ENCODE results near the gene GPR156. TPM values are rescaled to one million over a fixed set of nuclear protein-coding genes. Genes with fewer than 3 reads are reported as not detected.
"Not testable (repeated sequence)": the region's sequence is repeated elsewhere in the genome, so short reads cannot be mapped to it uniquely, and the experiment has no call there.

The GPR156 gene
- total and polyA plus RNA-seq, 2 donors from 2014 or later, result 0.17 to 0.50 TPM

- no peaks in the 10 kb centered on the region for H3K4me1 ChIP-seq (ENCODE audit: control insufficient read depth in 2 of 3, insufficient read depth in 2 of 3, low read depth in 1 of 3, low read length in 3 of 3)
- H3K27ac ChIP-seq (ENCODE audit: low read depth in 2 of 2, low read length in 2 of 2), result no peak overlapping the region
- no peaks in the 10 kb centered on the region for H3K36me3 ChIP-seq (ENCODE audit: control insufficient read depth in 2 of 3, insufficient read depth in 3 of 3, low read length in 3 of 3)
- no peak overlapping the region for H3K9ac ChIP-seq (ENCODE audit: low read length in 3 of 3)
- DNase-seq (no peak), FAIRE-seq (no peak)
- no peak overlapping the region for H3K4me3 ChIP-seq (ENCODE audit: low read length in 3 of 3)
- TF ChIP-seq CTCF (IDR thresholded peaks at IDR 0.05; ENCODE audit: borderline replicate concordance, extremely low read depth, insufficient read depth), result no peak
- no peaks in the 10 kb centered on the region for H3K9me3 ChIP-seq (ENCODE audit: control insufficient read depth in 2 of 3, insufficient read depth in 1 of 3, low read length in 3 of 3)
- intact Hi-C loops (cut with DNase I), result no loop called here
- no peaks in the 10 kb centered on the region for H3K27me3 ChIP-seq (ENCODE audit: control insufficient read depth, insufficient read depth, low read length)
Observed at GRCh38 chr3:120239644-120240043, 45.4 kb downstream of the GPR156 start.

GRCh38 chr3:120227710-120228347, 57.2 kb downstream of the GPR156 start:
- Histone ChIP-seq H3K9me3 (ENCODE audit: control insufficient read depth in 2 of 3, insufficient read depth in 1 of 3, low read length in 3 of 3) (no peaks in the 10 kb centered on the region), H3K36me3 (ENCODE audit: control insufficient read depth in 2 of 3, insufficient read depth in 3 of 3, low read length in 3 of 3) (no peaks in the 10 kb centered on the region), H3K27me3 (ENCODE audit: control insufficient read depth, insufficient read depth, low read length) (no peaks in the 10 kb centered on the region), H3K4me1 (ENCODE audit: control insufficient read depth in 2 of 3, insufficient read depth in 2 of 3, low read depth in 1 of 3, low read length in 3 of 3) (no peaks in the 10 kb centered on the region), H3K9ac (ENCODE audit: low read length in 3 of 3) (no peak overlapping the region), H3K4me3 (ENCODE audit: low read length in 3 of 3) (no peak overlapping the region), H3K27ac (ENCODE audit: low read depth in 2 of 2, low read length in 2 of 2) (no peak overlapping the region)
- FAIRE-seq, result no peak
- intact Hi-C loops (cut with DNase I), result no loop called here
- TF ChIP-seq CTCF (IDR thresholded peaks at IDR 0.05; ENCODE audit: borderline replicate concordance, extremely low read depth, insufficient read depth), result no peak
- no peak for DNase-seq

DNA sequence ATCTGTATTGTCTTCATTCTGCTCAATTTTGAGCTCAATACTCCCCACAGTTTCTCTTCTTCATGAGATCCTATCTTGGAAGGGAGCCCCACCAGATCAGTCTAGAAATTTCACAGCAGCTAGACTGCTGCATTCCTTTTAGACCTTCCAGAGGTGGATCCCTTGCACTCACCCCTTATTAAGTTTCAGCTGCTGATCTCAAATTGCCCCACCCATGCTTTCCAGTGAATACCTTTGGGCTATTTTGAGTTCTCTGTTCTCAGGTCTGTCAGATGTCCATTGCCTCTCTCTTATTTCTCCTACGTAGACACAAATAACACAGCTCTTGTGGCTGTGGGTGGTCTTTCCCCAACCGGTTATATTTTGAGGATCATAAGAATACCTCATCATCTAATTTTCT, 60.8 kb downstream of the GPR156 start:
- FAIRE-seq, result no peak
- Histone ChIP-seq H3K27ac (ENCODE audit: low read depth in 2 of 2, low read length in 2 of 2) (no peak overlapping the region), H3K9me3 (ENCODE audit: control insufficient read depth in 2 of 3, insufficient read depth in 1 of 3, low read length in 3 of 3) (no peaks in the 10 kb centered on the region), H3K36me3 (ENCODE audit: control insufficient read depth in 2 of 3, insufficient read depth in 3 of 3, low read length in 3 of 3) (no peaks in the 10 kb centered on the region), H3K4me3 (ENCODE audit: low read length in 3 of 3) (no peak overlapping the region), H3K27me3 (ENCODE audit: control insufficient read depth, insufficient read depth, low read length) (no peaks in the 10 kb centered on the region), H3K4me1 (ENCODE audit: control insufficient read depth in 2 of 3, insufficient read depth in 2 of 3, low read depth in 1 of 3, low read length in 3 of 3) (no peaks in the 10 kb centered on the region), H3K9ac (ENCODE audit: low read length in 3 of 3) (no peak overlapping the region)
- intact Hi-C loops (cut with DNase I), result no loop called here
- no peak for TF ChIP-seq CTCF (IDR thresholded peaks at IDR 0.05; ENCODE audit: borderline replicate concordance, extremely low read depth, insufficient read depth)
- DNase-seq, result no peak

- TF ChIP-seq CTCF (IDR thresholded peaks at IDR 0.05; ENCODE audit: borderline replicate concordance, extremely low read depth, insufficient read depth), result no peak
- Histone ChIP-seq H3K27me3 (ENCODE audit: control insufficient read depth, insufficient read depth, low read length) (no peaks in the 10 kb centered on the region), H3K4me3 (ENCODE audit: low read length in 3 of 3) (no peak overlapping the region), H3K4me1 (ENCODE audit: control insufficient read depth in 2 of 3, insufficient read depth in 2 of 3, low read depth in 1 of 3, low read length in 3 of 3) (no peaks in the 10 kb centered on the region), H3K9me3 (ENCODE audit: control insufficient read depth in 2 of 3, insufficient read depth in 1 of 3, low read length in 3 of 3) (no peaks in the 10 kb centered on the region), H3K9ac (ENCODE audit: low read length in 3 of 3) (no peak overlapping the region), H3K36me3 (ENCODE audit: control insufficient read depth in 2 of 3, insufficient read depth in 3 of 3, low read length in 3 of 3) (no peaks in the 10 kb centered on the region), H3K27ac (ENCODE audit: low read depth in 2 of 2, low read length in 2 of 2) (no peak overlapping the region)
- FAIRE-seq, result no peak
- DNase-seq, result no peak
- intact Hi-C loops (cut with DNase I), result no loop called here
Observed at GRCh38 chr3:120218981-120219380, 66.0 kb downstream of the GPR156 start.

- H3K27ac ChIP-seq (ENCODE audit: low read depth in 2 of 2, low read length in 2 of 2); FAIRE-seq; H3K4me3 ChIP-seq (ENCODE audit: low read length in 3 of 3); H3K4me1 ChIP-seq (ENCODE audit: control insufficient read depth in 2 of 3, insufficient read depth in 2 of 3, low read depth in 1 of 3, low read length in 3 of 3); H3K36me3 ChIP-seq (ENCODE audit: control insufficient read depth in 2 of 3, insufficient read depth in 3 of 3, low read length in 3 of 3); H3K9ac ChIP-seq (ENCODE audit: low read length in 3 of 3); H3K9me3 ChIP-seq (ENCODE audit: control insufficient read depth in 2 of 3, insufficient read depth in 1 of 3, low read length in 3 of 3); DNase-seq; H3K27me3 ChIP-seq (ENCODE audit: control insufficient read depth, insufficient read depth, low read length); intact Hi-C loops (cut with DNase I): not testable (repeated sequence)
Observed at GRCh38 chr3:120216633-120217032, 68.4 kb downstream of the GPR156 start.

Data from kidney (tissue), 14 donors.